Progenitor cell of endocrine pancreas (in vitro differentiated cells): ENCODE measurements around the gene TRPC3. TPM values are rescaled to one million over a fixed set of nuclear protein-coding genes. Genes with fewer than 3 reads are reported as not detected.

ENCODE experiments used
- DNase-seq: peaks from one replicate; pipeline ENCODE4 v3.0.0; 2021; ENCODE audit warnings: low spot score; ENCODE audit not compliant: unreplicated experiment
- H3K27ac Mint-ChIP-seq: 2 replicates; pipeline ENCODE4 v1.8.0; 2021; ENCODE audit warnings: mild to moderate bottlenecking, moderate library complexity, mixed read lengths
- H3K27me3 Mint-ChIP-seq: 2 replicates; pipeline ENCODE4 v1.8.0; 2021; ENCODE audit warnings: mixed read lengths
- H3K36me3 Mint-ChIP-seq: 2 replicates; pipeline ENCODE4 v1.8.0; 2022; ENCODE audit warnings: mixed read lengths; ENCODE audit not compliant: insufficient read depth
- H3K4me1 Mint-ChIP-seq: 2 replicates; pipeline ENCODE4 v1.8.0; 2021; ENCODE audit warnings: low read depth, mixed read lengths
- H3K4me3 Mint-ChIP-seq: 2 replicates; pipeline ENCODE4 v1.8.0; 2021; ENCODE audit warnings: low read depth, mild to moderate bottlenecking, moderate library complexity, mixed read lengths
- H3K9me3 Mint-ChIP-seq: 2 replicates; pipeline ENCODE4 v1.8.0; 2021; ENCODE audit warnings: low read depth, mixed read lengths
- total RNA-seq: library from RNA; stranded (reverse); gene quantifications from 2 replicates; pipeline ENCODE4 v1.2.1, GENCODE V29; 2021
- TF ChIP-seq, protein P1 (sequence below): fragments of 200-600 bp; sonication (generic); IDR thresholded peaks from one replicate; pipeline ENCODE4 v1.5.0; 2021; ENCODE audit warnings: antibody characterized with exemption, mild to moderate bottlenecking; ENCODE audit not compliant: unreplicated experiment

The TRPC3 gene
- total RNA-seq, 1 donor from 2014 or later, result 0.84 TPM

DNA sequence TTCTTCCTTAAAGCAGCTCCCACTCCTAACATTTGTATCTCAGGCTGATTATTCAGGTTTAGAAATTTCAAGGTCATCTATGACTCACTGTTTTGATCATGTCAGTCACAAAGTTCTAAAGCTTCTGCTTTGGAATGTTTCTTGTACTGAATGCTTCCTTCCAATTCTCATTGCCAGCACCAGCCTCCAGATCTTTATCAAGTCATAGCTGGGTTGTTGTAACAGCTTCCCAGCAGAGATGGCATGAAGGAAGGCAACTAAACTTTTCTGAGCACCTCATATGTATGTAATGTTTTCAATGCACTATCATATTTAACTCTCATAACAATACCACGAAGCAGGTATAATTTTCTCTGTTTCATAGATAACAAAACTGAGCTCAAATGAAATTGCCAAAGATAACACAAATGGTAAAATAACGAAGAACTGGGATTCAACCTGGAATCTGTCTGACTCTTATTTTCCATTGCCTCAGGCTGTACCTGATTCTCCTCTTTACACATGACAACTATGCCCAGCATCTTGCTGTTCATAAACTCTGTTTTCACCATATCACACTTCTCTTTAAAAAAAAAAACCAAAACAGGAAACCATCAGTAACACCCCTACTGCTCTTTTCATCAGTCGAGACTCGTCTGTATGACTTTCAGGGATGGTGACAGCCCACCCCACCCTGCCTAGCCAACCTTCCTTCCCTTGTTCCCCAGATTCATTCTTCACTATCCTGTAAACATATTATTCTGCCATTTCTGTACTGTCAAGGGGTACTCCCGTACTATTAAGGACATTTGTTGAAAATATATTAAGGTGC, 13.4 kb downstream of the TRPC3 start:
- peaks cover 23% of the 10 kb centered on the region for H3K4me1 Mint-ChIP-seq

DNA sequence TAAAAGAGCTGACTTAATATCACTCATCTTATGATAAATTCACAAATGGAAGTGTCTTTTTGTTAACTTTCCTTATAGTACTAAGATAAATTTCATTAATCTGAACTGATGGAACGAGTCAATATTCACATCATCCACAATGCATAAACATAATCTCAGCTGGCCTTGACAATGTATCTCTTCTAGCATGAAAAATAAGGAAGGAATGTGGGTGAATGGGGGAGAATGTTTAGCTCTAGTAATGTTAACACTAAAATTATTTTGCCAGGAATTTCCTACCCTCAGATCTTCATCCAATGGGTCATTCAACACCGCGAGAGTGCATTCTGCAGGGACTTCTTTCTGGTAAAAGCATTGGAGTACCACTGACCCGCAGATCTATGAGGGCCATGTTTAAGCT, 15.8 kb downstream of the TRPC3 start:
- DNase-seq, result no peak
- Mint-ChIP-seq H3K36me3 (no peaks in the 10 kb centered on the region), H3K4me1 (peaks cover 20% of the 10 kb centered on the region), H3K9me3 (peaks cover 4% of the 10 kb centered on the region), H3K27ac (no peak overlapping the region), H3K4me3 (no peak overlapping the region), H3K27me3 (peaks cover 10% of the 10 kb centered on the region)
- TF ChIP-seq, protein P1, sequence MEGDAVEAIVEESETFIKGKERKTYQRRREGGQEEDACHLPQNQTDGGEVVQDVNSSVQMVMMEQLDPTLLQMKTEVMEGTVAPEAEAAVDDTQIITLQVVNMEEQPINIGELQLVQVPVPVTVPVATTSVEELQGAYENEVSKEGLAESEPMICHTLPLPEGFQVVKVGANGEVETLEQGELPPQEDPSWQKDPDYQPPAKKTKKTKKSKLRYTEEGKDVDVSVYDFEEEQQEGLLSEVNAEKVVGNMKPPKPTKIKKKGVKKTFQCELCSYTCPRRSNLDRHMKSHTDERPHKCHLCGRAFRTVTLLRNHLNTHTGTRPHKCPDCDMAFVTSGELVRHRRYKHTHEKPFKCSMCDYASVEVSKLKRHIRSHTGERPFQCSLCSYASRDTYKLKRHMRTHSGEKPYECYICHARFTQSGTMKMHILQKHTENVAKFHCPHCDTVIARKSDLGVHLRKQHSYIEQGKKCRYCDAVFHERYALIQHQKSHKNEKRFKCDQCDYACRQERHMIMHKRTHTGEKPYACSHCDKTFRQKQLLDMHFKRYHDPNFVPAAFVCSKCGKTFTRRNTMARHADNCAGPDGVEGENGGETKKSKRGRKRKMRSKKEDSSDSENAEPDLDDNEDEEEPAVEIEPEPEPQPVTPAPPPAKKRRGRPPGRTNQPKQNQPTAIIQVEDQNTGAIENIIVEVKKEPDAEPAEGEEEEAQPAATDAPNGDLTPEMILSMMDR, result no peak

More for the DNA sequence above, 13.4 kb downstream of the TRPC3 start:
- Mint-ChIP-seq H3K27ac (no peak overlapping the region), H3K27me3 (peaks cover 17% of the 10 kb centered on the region), H3K4me3 (no peak overlapping the region), H3K36me3 (no peaks in the 10 kb centered on the region), H3K9me3 (no peaks in the 10 kb centered on the region)
- TF ChIP-seq, protein P1, result no peak
- no peak for DNase-seq

DNA sequence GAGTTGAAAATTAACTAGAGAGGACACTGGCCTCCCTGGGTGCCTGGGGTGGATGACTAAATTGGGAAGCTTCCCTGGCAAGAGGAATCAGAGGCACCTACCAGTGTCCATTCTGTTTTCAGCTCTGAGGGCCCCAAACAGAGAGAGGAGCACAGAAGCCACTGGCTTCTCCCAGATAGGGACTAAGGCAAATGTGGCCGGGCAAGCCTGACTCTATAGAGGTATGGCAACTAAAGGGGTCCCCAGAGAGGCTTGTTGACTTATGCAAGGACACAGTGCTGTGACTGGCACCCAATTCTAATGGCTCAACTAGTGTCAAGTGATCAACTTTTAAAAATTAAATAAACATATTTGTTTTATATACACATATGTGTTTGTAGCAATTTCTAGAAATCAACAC, 17.2 kb downstream of the TRPC3 start:
- Mint-ChIP-seq H3K27me3 (peaks cover 10% of the 10 kb centered on the region), H3K9me3 (peaks cover 4% of the 10 kb centered on the region), H3K4me1 (peaks cover 13% of the 10 kb centered on the region), H3K36me3 (no peaks in the 10 kb centered on the region), H3K4me3 (no peak overlapping the region), H3K27ac (no peak overlapping the region)
- TF ChIP-seq, protein P1, result no peak
- DNase-seq, result no peak

DNA sequence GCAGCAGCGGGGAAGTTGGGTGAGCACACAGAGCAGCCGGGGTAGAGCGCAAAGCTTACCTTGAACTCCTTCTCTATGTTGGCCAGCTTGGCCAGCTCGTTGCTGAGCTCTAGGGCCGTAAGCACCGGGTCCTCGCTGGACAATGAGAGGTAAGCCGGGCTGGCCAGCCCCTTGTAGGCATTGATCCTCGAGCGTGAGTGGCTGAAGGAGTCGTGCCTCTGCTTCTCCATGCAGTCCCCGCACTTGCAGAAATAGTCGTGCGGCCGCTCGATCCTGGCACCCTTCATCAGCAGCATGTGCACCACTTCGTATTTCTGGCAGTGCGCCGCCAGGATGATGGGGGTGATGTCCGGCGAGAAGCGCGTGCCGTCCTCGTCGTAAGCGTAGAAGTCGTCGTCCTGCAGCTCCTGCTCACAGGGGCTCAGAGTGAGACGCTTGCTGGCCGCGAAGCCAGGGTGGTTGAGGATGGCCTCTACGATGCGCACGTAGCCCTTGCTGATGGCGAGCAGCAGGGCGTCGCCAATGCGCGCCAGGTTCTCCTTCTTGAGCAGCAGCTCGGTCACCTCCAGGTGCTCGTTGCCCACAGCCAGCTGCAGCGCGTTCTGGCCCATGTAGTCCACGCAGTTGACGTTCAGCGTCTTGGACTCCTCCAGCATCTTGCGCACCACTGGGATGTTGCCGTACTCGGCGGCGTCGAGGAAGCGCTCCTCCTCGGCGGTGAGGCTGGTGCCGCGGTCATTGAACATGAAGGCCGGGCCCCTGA, 19.5 kb downstream of the TRPC3 start:
- no peak overlapping the region for H3K4me3 Mint-ChIP-seq
- no peak for DNase-seq
- H3K36me3 Mint-ChIP-seq, result no peaks in the 10 kb centered on the region
- H3K27ac Mint-ChIP-seq, result no peak overlapping the region
- no peaks in the 10 kb centered on the region for H3K27me3 Mint-ChIP-seq
- peaks cover 4% of the 10 kb centered on the region for H3K9me3 Mint-ChIP-seq
- H3K4me1 Mint-ChIP-seq, result peaks cover 4% of the 10 kb centered on the region
- TF ChIP-seq, protein P1, result no peak

DNA sequence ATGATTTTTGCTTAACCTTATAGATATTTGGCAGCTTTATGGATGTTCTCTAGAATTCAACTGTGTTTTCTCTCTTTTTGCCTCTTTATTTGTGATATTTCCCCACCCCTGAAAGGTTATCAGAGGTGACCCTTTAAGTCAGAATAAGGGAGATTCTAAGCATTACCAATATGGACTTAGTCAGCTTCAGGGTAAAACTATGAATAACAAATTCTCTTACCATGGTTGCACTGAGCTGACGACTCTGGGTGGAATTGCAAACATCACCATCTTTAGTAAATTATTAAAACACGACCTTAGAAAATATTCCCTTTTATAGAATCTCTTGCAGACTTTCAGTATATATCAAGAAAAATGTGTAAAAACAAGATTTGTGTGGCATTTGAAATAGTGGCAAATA, 21.6 kb downstream of the TRPC3 start:
- Mint-ChIP-seq H3K27me3 (no peaks in the 10 kb centered on the region), H3K4me1 (peaks cover 4% of the 10 kb centered on the region), H3K27ac (no peak overlapping the region), H3K4me3 (no peak overlapping the region), H3K36me3 (no peaks in the 10 kb centered on the region), H3K9me3 (peaks cover 4% of the 10 kb centered on the region)
- TF ChIP-seq, protein P1, result no peak
- DNase-seq, result no peak
